GM12878 (cell line): ENCODE measurements around the gene SYT8. TPM values are rescaled to one million over a fixed set of nuclear protein-coding genes. Genes with fewer than 3 reads are reported as not detected.

ENCODE experiments used
- ATAC-seq: fragments of 200-7000 bp; cut with Tn5 transposase; 3 replicates; pipeline ENCODE4 v1.9.1; 2020; ENCODE audit warnings: mild to moderate bottlenecking, moderate library complexity
- BruUV-seq: library from RNA; stranded (reverse); fragments of 400-500 nt; replicated peaks from 2 replicates; lab custom pipeline; 2021; lab: Mats Ljungman, UMichigan
- CTCF ChIA-PET: fragments of 300-600 bp; sonication (Branson Sonifier 250); formaldehyde crosslinking; extraction: SDS; loops from one replicate; lab custom pipeline; 2021; ENCODE audit warnings: inconsistent platforms; lab: Yijun Ruan, JAX
- POLR2A ChIA-PET: fragments of 350-600 bp; formaldehyde crosslinking; extraction: SDS; loops from one replicate; lab custom pipeline; 2021; ENCODE audit warnings: inconsistent platforms; lab: Charles Lee
- RAD21 ChIA-PET: fragments of 300-600 bp; sonication (Branson Sonifier 250); formaldehyde crosslinking; loops from one replicate; lab custom pipeline; 2023; ENCODE audit warnings: antibody characterized with exemption; ENCODE audit not compliant: unreplicated experiment; lab: Charles Lee
- SMC1A ChIA-PET: fragments of 300-600 bp; sonication (Branson Sonifier 250); formaldehyde crosslinking; loops from one replicate; lab custom pipeline; 2023; ENCODE audit not compliant: unreplicated experiment, uncharacterized antibody; lab: Charles Lee
- DNase-seq: peaks from one replicate; pipeline ENCODE4 v3.0.0-alpha.2; 2011; ENCODE audit warnings: low read depth, low spot score
- FAIRE-seq: peaks from 3 replicates; lab custom pipeline; 2011; peaks lifted over from hg19 to GRCh38; lab: Jason Lieb, UNC
- H2AFZ ChIP-seq: 2 replicates; pipeline ENCODE4 v1.6.0; 2011; ENCODE audit warnings: low read depth, low read length, control low read depth; ENCODE audit not compliant: control insufficient read depth
- H3K27ac ChIP-seq: 2 replicates; pipeline ENCODE4 v1.5.1; 2011; ENCODE audit warnings: control low read depth; ENCODE audit not compliant: control insufficient read depth, insufficient read depth
- H3K27me3 ChIP-seq, 2 experiments: replicated peaks in 1 of 2; 2 replicates each; pipeline versions ENCODE4 v1.6.0 to v1.6.1; 2011; ENCODE audit warnings: low read length in 1 of 2; ENCODE audit not compliant: control insufficient read depth in 2 of 2, insufficient read depth in 2 of 2
- H3K36me3 ChIP-seq, 2 experiments: 2 replicates each; pipeline ENCODE4 v1.5.1; 2011; ENCODE audit warnings: low read length in 1 of 2; ENCODE audit not compliant: control insufficient read depth in 2 of 2, insufficient read depth in 2 of 2
- H3K4me1 ChIP-seq: 2 replicates; pipeline ENCODE4 v1.6.1; 2011; ENCODE audit warnings: mild to moderate bottlenecking, low read length, moderate library complexity, mixed read lengths; ENCODE audit not compliant: control insufficient read depth, insufficient read depth
- H3K4me2 ChIP-seq: 2 replicates; pipeline ENCODE4 v1.6.0; 2011; ENCODE audit warnings: control low read depth; ENCODE audit not compliant: control insufficient read depth, insufficient read depth
- H3K4me3 ChIP-seq: fragments of 200-600 bp; sonication (generic); 2 replicates; pipeline ENCODE4 v1.5.1; 2016
- H3K79me2 ChIP-seq: 2 replicates; pipeline ENCODE4 v1.6.0; 2011; ENCODE audit warnings: low read length; ENCODE audit not compliant: control insufficient read depth, insufficient read depth
- H3K9ac ChIP-seq: 2 replicates; pipeline ENCODE4 v1.8.0; 2011; ENCODE audit warnings: low read length, control low read depth, mixed read lengths; ENCODE audit not compliant: control insufficient read depth, insufficient read depth
- H3K9me3 ChIP-seq: replicated peaks from 3 replicates; pipeline ENCODE4 v1.5.1; 2011; ENCODE audit warnings: mild to moderate bottlenecking, low read length; ENCODE audit not compliant: control insufficient read depth, insufficient read depth
- H4K20me1 ChIP-seq: 2 replicates; pipeline ENCODE4 v1.6.0; 2011; ENCODE audit not compliant: control insufficient read depth, insufficient read depth
- ATF2 ChIP-seq: IDR thresholded peaks from 2 replicates; pipeline ENCODE4 v1.6.1; 2012; ENCODE audit warnings: low read length, inconsistent platforms
- BCLAF1 ChIP-seq: fragments of 450-650 bp; IDR thresholded peaks from 2 replicates; pipeline ENCODE4 v1.6.1; 2017; ENCODE audit warnings: antibody characterized with exemption, mild to moderate bottlenecking, moderate library complexity
- KAT2A ChIP-seq: conservative IDR thresholded peaks from 2 replicates; pipeline ENCODE4 v1.6.1; 2011; ENCODE audit warnings: low read depth, low read length; ENCODE audit not compliant: control insufficient read depth
- LARP7 ChIP-seq: fragments of 450-650 bp; IDR thresholded peaks from 2 replicates; pipeline ENCODE4 v1.6.1; 2017; ENCODE audit warnings: mild to moderate bottlenecking
- PAX5 ChIP-seq: IDR thresholded peaks from 2 replicates; pipeline ENCODE4 v1.6.1; 2011; ENCODE audit warnings: low read depth, low read length, borderline replicate concordance
- POLR2A ChIP-seq: IDR thresholded peaks from 2 replicates; pipeline ENCODE4 v1.6.1; 2011; ENCODE audit warnings: low read depth, mild to moderate bottlenecking, low read length
- POLR2AphosphoS5 ChIP-seq: IDR thresholded peaks from 2 replicates; pipeline ENCODE4 v1.6.1; 2011; ENCODE audit warnings: mild to moderate bottlenecking, low read length, inconsistent platforms
- SMAD1 ChIP-seq: fragments of 450-650 bp; IDR thresholded peaks from 2 replicates; pipeline ENCODE4 v1.6.1; 2018; ENCODE audit warnings: mild to moderate bottlenecking, low read depth; ENCODE audit not compliant: partially characterized antibody
- SMAD5 ChIP-seq: IDR thresholded peaks from 2 replicates; pipeline ENCODE4 v1.6.1; 2016; ENCODE audit warnings: antibody characterized with exemption, low read depth
- ZNF622 ChIP-seq: fragments of 450-650 bp; IDR thresholded peaks from 2 replicates; pipeline ENCODE4 v1.6.1; 2017; ENCODE audit warnings: mild to moderate bottlenecking, inconsistent platforms
- WGBS: methylation state at CpG from one replicate; pipeline ENCODE4 v1.1.6; 2016; ENCODE audit warnings: low lambda C conversion rate; ENCODE audit not compliant: insufficient replicate concordance, insufficient coverage; ENCODE audit errors: missing lambda C conversion rate; 5-methylcytosine and 5-hydroxymethylcytosine counted together
- in situ Hi-C: fragments of 300-500 bp; cut with MboI; formaldehyde crosslinking; loops from 9 replicates; pipeline ENCODE4 v1.14.3; 2018; ENCODE audit warnings: mixed read lengths
- intact Hi-C: fragments of 100-400 bp; cut with micrococcal nuclease; formaldehyde crosslinking; loops from one replicate; pipeline ENCODE4 v1.14.2; 2022; ENCODE audit not compliant: unreplicated experiment
- polyA plus RNA-seq, 11 experiments: library from polyadenylated mRNA; depleted of rRNA in 4 of 11; unstranded in 6 of 11; stranded (reverse) in 5 of 11; fragments of >200 nt; fragmentation: Nextera tagmentation in 4 of 11; fragmentation: Illumina TruSeq in 1 of 11; extraction: Ambion mirVana in 4 of 11; extraction: Trizol in 1 of 11; gene quantifications; 1 replicate in 1 of 11; 2 replicates in 10 of 11; pipeline versions ENCODE4 v1.2.1 to v1.2.3, GENCODE V29; 2011 to 2016; ENCODE audit warnings: inconsistent platforms in 2 of 11, missing spikeins in 2 of 11, low read depth in 1 of 11
- total RNA-seq, 4 experiments: library from RNA; depleted of rRNA in 3 of 4; stranded (reverse); fragments of >200 nt in 3 of 4; fragmentation: Illumina TruSeq in 1 of 4; extraction: Trizol in 1 of 4; gene quantifications; 2 replicates each; pipeline versions ENCODE4 v1.2.1 to v1.2.3, GENCODE V29; 2013 to 2021

The SYT8 gene
- total and polyA plus RNA-seq, 10 of the 15 experiments (the other 5 are each of a cell fraction or from before 2014, with no cell fraction given), result 0.44 TPM; not detected in 9

GRCh38 chr11:1858576-1858975 is 23.8 kb downstream of the SYT8 start:
- ATAC-seq (no peak), DNase-seq (no peak), FAIRE-seq (no peak)
- Histone ChIP-seq H4K20me1 (peaks cover 26% of the 10 kb centered on the region), H3K27ac (no peak overlapping the region), H3K9ac (no peak overlapping the region), H3K9me3 (no peaks in the 10 kb centered on the region), H3K79me2 (peaks cover 90% of the 10 kb centered on the region), H3K4me2 (no peak overlapping the region), H2AFZ (no peak overlapping the region), H3K4me1 (peaks cover 26% of the 10 kb centered on the region), H3K4me3 (no peak overlapping the region), H3K36me3 (peaks cover 5% of the 10 kb centered on the region in 2 experiments; a peak in 3 of 4 replicates), H3K27me3 (no peaks in the 10 kb centered on the region)
- in situ Hi-C loops, result loop anchor here (10.0 kb wide), 1 partner anchor 1014 kb away; the partner anchor contains the start of genes POLR2L and TSPAN4
- POLR2A ChIA-PET, result no interaction called here
- SMC1A ChIA-PET, result no interaction called here
- intact Hi-C loops, result no loop called here
- 99% methylated on average over 7 of the region's 7 CpGs for WGBS
- RAD21 ChIA-PET, result no interaction called here
- CTCF ChIA-PET, result no interaction called here
- no TSS peak for BruUV-seq
- TF ChIP-seq POLR2AphosphoS5 (0 out of 2 replicates have a peak, but pooled peaks have one; percentile 55), SMAD1 (no peak), ZNF622 (no peak), POLR2A (peak; percentile 46)

- WGBS, result 78% methylated on average over 4 of the region's 4 CpGs
- H3K79me2 ChIP-seq, result peaks cover 88% of the 10 kb centered on the region
- no peak overlapping the region for H3K4me3 ChIP-seq
- TF ChIP-seq ZNF622 (no peak), BCLAF1 (no peak), LARP7 (no peak), ATF2 (no peak), PAX5 (no peak), POLR2AphosphoS5 (peak; percentile 10; the same call in 1 of the 2 replicates), SMAD5 (no peak), KAT2A (no peak)
- ChIA-PET POLR2A (no interaction called here), CTCF (interaction anchor here (2.1 kb wide), 1 partner anchor 9 kb away, joined by 4 read pairs; no protein-coding TSS in a partner anchor), RAD21 (no interaction called here), SMC1A (no interaction called here)
- H3K4me1 ChIP-seq, result peaks cover 26% of the 10 kb centered on the region
- H3K27me3 ChIP-seq, result no peaks in the 10 kb centered on the region
- H3K9me3 ChIP-seq, result no peaks in the 10 kb centered on the region
- in situ Hi-C loops (loop anchor here (10.0 kb wide), 1 partner anchor 1014 kb away; the partner anchor contains the start of genes POLR2L and TSPAN4), intact Hi-C loops (no loop called here)
- no peak for FAIRE-seq
- no peak for DNase-seq
- no peak overlapping the region for H2AFZ ChIP-seq
- no peak overlapping the region for H3K9ac ChIP-seq
- peaks cover 26% of the 10 kb centered on the region for H4K20me1 ChIP-seq
- BruUV-seq, result no TSS peak
- H3K27ac ChIP-seq, result no peak overlapping the region
- H3K36me3 ChIP-seq, result peaks cover 5 to 6% of the 10 kb centered on the region in 2 experiments; a peak in 3 of 4 replicates
- ATAC-seq, result no peak
- peak overlapping the region; percentile 1; the same call in 1 of the 2 replicates for H3K4me2 ChIP-seq
These were observed 24.2 kb downstream of the SYT8 start for GRCh38 chr11:1859004-1859403.
